HL-60 (cell line): ENCODE measurements around the gene DNAJC12.
"Not testable (repeated sequence)": the region's sequence is repeated elsewhere in the genome, so short reads cannot be mapped to it uniquely, and the experiment has no call there.

ENCODE experiments used
- DNase-seq, 2 experiments: peaks; one replicate each; pipeline ENCODE4 v3.0.0-alpha.2; 2010 to 2020; ENCODE audit warnings: low read depth in 1 of 2, low spot score in 1 of 2
- H3K27ac ChIP-seq: fragments of 250-450 bp; sonication (Bioruptor Pico); replicated peaks from 2 replicates; pipeline ENCODE4 v1.5.1; 2020; ENCODE audit warnings: mild to moderate bottlenecking, moderate library complexity
- H3K27me3 ChIP-seq: fragments of 250-450 bp; sonication (Bioruptor Pico); 2 replicates; pipeline ENCODE4 v1.5.1; 2021; ENCODE audit warnings: mild to moderate bottlenecking, moderate library complexity; ENCODE audit not compliant: insufficient read depth, poor library complexity, severe bottlenecking
- H3K4me3 ChIP-seq: replicated peaks from 2 replicates; pipeline ENCODE4 v1.5.1; 2011; ENCODE audit warnings: mild to moderate bottlenecking, control low read depth, low read length; ENCODE audit not compliant: insufficient read depth
- CTCF ChIP-seq: IDR thresholded peaks from one replicate; pipeline ENCODE4 v1.5.1; 2011; ENCODE audit warnings: low read length, control low read depth, inconsistent platforms; ENCODE audit not compliant: insufficient read depth
- GABPA ChIP-seq: IDR thresholded peaks from 2 replicates; pipeline ENCODE4 v1.6.1; 2012; ENCODE audit warnings: low read depth
- POLR2AphosphoS5 ChIP-seq: IDR thresholded peaks from 2 replicates; pipeline ENCODE4 v1.6.1; 2012; ENCODE audit warnings: low read depth
- REST ChIP-seq: IDR thresholded peaks from 2 replicates; pipeline ENCODE4 v1.6.1; 2012; ENCODE audit warnings: low read depth; ENCODE audit not compliant: insufficient replicate concordance
- SPI1 ChIP-seq: IDR thresholded peaks from 2 replicates; pipeline ENCODE4 v1.6.1; 2012; ENCODE audit warnings: low read depth, mild to moderate bottlenecking, borderline replicate concordance

Gene DNAJC12

GRCh38 chr10:67770537-67770936 lies 67.5 kb downstream of the DNAJC12 start:
- Histone ChIP-seq H3K27ac (no peak overlapping the region), H3K4me3 (no peak overlapping the region), H3K27me3 (no peaks in the 10 kb centered on the region)
- TF ChIP-seq SPI1 (peak; percentile 71), CTCF (no peak), REST (no peak), POLR2AphosphoS5 (no peak)
- peak in 1 of 2 experiments; percentile 24 for DNase-seq

- H3K27me3 ChIP-seq, result no peaks in the 10 kb centered on the region
- no peak overlapping the region for H3K27ac ChIP-seq
- DNase-seq, result no peak
- no peak overlapping the region for H3K4me3 ChIP-seq
- TF ChIP-seq CTCF (no peak), REST (no peak), POLR2AphosphoS5 (no peak), GABPA (no peak), SPI1 (no peak)
Observed at GRCh38 chr10:67767244-67767643, 70.7 kb downstream of the DNAJC12 start.

- no peak for TF ChIP-seq SPI1
- TF ChIP-seq POLR2AphosphoS5, result peak; percentile 26; the same call in 1 of the 2 replicates
- DNase-seq, result peak; percentile 85 to 97
- H3K27ac ChIP-seq, result peak overlapping the region; percentile 93
- peak overlapping the region; percentile 44 for H3K4me3 ChIP-seq
- H3K27me3 ChIP-seq, result no peaks in the 10 kb centered on the region
Observed at GRCh38 chr10:67764012-67764822, 73.8 kb downstream of the DNAJC12 start.

GRCh38 chr10:67763499-67764011 lies 74.4 kb downstream of the DNAJC12 start:
- DNase-seq, result peak; percentile 28 to 63
- Histone ChIP-seq H3K4me3 (peak overlapping the region; percentile 44), H3K27me3 (no peaks in the 10 kb centered on the region), H3K27ac (peak overlapping the region; percentile 93)
- TF ChIP-seq GABPA, result no peak
- 0 out of 2 replicates have a peak, but pooled peaks have one; percentile 0 for TF ChIP-seq POLR2AphosphoS5

GRCh38 chr10:67762567-67762966 lies 75.4 kb downstream of the DNAJC12 start:
- H3K27me3 ChIP-seq, DNase-seq, H3K4me3 ChIP-seq, H3K27ac ChIP-seq: not testable (repeated sequence)
